K562 (cell line): ENCODE measurements around the gene OLFML1. TPM values are rescaled to one million over a fixed set of nuclear protein-coding genes. Genes with fewer than 3 reads are reported as not detected.

Experiments used
- ATAC-seq: fragments of 200-7000 bp; cut with Tn5 transposase; 3 replicates; pipeline ENCODE4 v1.9.1; 2020; ENCODE audit warnings: moderate library complexity
- BruUV-seq: library from RNA; stranded (reverse); fragments of 400-500 nt; replicated peaks from 2 replicates; lab custom pipeline; 2021; lab: Mats Ljungman, UMichigan
- CTCF ChIA-PET: fragments of 300-600 bp; formaldehyde crosslinking; extraction: SDS; loops from one replicate; lab custom pipeline; 2021; ENCODE audit warnings: low intra/inter-chr PET ratio; lab: Yijun Ruan, JAX
- POLR2A ChIA-PET: fragments of 300-600, 350-650 bp; sonication (Branson Sonifier 250); formaldehyde crosslinking; extraction: SDS; loops from one replicate; lab custom pipeline; 2021; ENCODE audit warnings: antibody characterized with exemption, inconsistent platforms; lab: Yijun Ruan, JAX
- DNase-seq, 4 experiments: peaks; one replicate each; pipeline versions ENCODE4 v3.0.0 to v3.0.0-alpha.2; 2011 to 2018; ENCODE audit warnings: low spot score in 3 of 4, mixed read lengths in 3 of 4; ENCODE audit errors: extremely low read depth in 1 of 4
- FAIRE-seq: peaks from 2 replicates; lab custom pipeline; 2011; peaks lifted over from hg19 to GRCh38; lab: Jason Lieb, UNC
- H2AFZ ChIP-seq: 2 replicates; pipeline ENCODE4 v1.6.0; 2011; ENCODE audit warnings: low read depth, low read length, control low read depth, inconsistent platforms
- H3K27ac ChIP-seq: fragments of 200-600 bp; 3 replicates; pipeline ENCODE4 v1.8.0; 2011; ENCODE audit warnings: low read depth, mild to moderate bottlenecking, control low read depth, inconsistent platforms, low read length, moderate library complexity, mixed read lengths; ENCODE audit errors: extremely low read depth
- H3K27me3 ChIP-seq, 2 experiments: fragments of 300-600 bp in 1 of 2; 2 replicates in 1 of 2; 3 replicates in 1 of 2; pipeline versions ENCODE4 v1.6.0 to v1.8.0; 2011; ENCODE audit warnings: inconsistent platforms in 2 of 2, low read length in 2 of 2, mild to moderate bottlenecking in 1 of 2, mixed read lengths in 1 of 2, moderate library complexity in 1 of 2; ENCODE audit not compliant: control insufficient read depth in 2 of 2, insufficient read depth in 2 of 2
- H3K36me3 ChIP-seq: fragments of 300-600 bp; 3 replicates; pipeline ENCODE4 v1.8.0; 2011; ENCODE audit warnings: mild to moderate bottlenecking, low read length, inconsistent platforms; ENCODE audit not compliant: control insufficient read depth, insufficient read depth
- H3K4me1 ChIP-seq, 2 experiments: fragments of 200-600 bp in 1 of 2; replicated peaks in 1 of 2; 2 replicates in 1 of 2; 3 replicates in 1 of 2; pipeline versions ENCODE4 v1.5.1 to v1.8.0; 2011; ENCODE audit warnings: inconsistent platforms in 2 of 2, low read length in 2 of 2, mild to moderate bottlenecking in 1 of 2, mixed read lengths in 1 of 2, moderate library complexity in 1 of 2; ENCODE audit not compliant: control insufficient read depth in 2 of 2, insufficient read depth in 2 of 2
- H3K4me2 ChIP-seq: 2 replicates; pipeline ENCODE4 v1.6.1; 2011; ENCODE audit warnings: low read length, control low read depth, inconsistent platforms, mixed read lengths; ENCODE audit not compliant: insufficient read depth
- H3K4me3 ChIP-seq: fragments of 200-600 bp; sonication (generic), shearing (Covaris generic); 2 replicates; pipeline ENCODE4 v1.5.1; 2016; ENCODE audit warnings: control low read depth, inconsistent platforms
- H3K79me2 ChIP-seq: fragments of 200-600 bp; 3 replicates; pipeline ENCODE4 v1.8.0; 2011; ENCODE audit warnings: low read length, inconsistent platforms; ENCODE audit not compliant: control insufficient read depth, insufficient read depth
- H3K9ac ChIP-seq, 2 experiments: 2 replicates each; pipeline versions ENCODE4 v1.6.0 to v1.6.1; 2011; ENCODE audit warnings: low read depth in 2 of 2, low read length in 2 of 2, control low read depth in 1 of 2, inconsistent platforms in 1 of 2, mild to moderate bottlenecking in 1 of 2, mixed read lengths in 1 of 2; ENCODE audit not compliant: insufficient read depth in 1 of 2
- H3K9me1 ChIP-seq: one replicate; pipeline ENCODE4 v1.6.0; 2011; ENCODE audit warnings: inconsistent platforms, mild to moderate bottlenecking, low read length, moderate library complexity; ENCODE audit not compliant: control insufficient read depth, insufficient read depth
- H3K9me3 ChIP-seq: replicated peaks from 2 replicates; pipeline ENCODE4 v1.5.1; 2011; ENCODE audit warnings: low read depth, low read length, inconsistent platforms; ENCODE audit not compliant: control insufficient read depth, insufficient read depth
- H4K20me1 ChIP-seq: replicated peaks from 2 replicates; pipeline ENCODE4 v1.6.1; 2011; ENCODE audit warnings: low read length, inconsistent platforms, mixed read lengths; ENCODE audit not compliant: control insufficient read depth, insufficient read depth
- ARID3B ChIP-seq: fragments of 250-450 bp; sonication (Bioruptor Pico); IDR thresholded peaks from 2 replicates; pipeline ENCODE4 v1.4.0; 2020; ENCODE audit warnings: borderline replicate concordance
- ELF4 ChIP-seq: fragments of 450-650 bp; formaldehyde crosslinking; IDR thresholded peaks from 2 replicates; pipeline ENCODE4 v1.4.0; 2022; ENCODE audit warnings: missing genetic modification characterization
- FOS ChIP-seq: IDR thresholded peaks from 3 replicates; pipeline ENCODE4 v1.6.1; 2011; ENCODE audit not compliant: insufficient read length; ENCODE audit errors: extremely low read depth
- FOSL1 ChIP-seq: fragments of 200-800 bp; sonication (Bioruptor generic); conservative IDR thresholded peaks from 2 replicates; pipeline ENCODE4 v1.6.1; 2016; ENCODE audit warnings: missing genetic modification characterization, missing compliant biosample characterization
- FOXM1 ChIP-seq, 2 experiments: fragments of 450-650 bp in 1 of 2; sonication (generic) in 1 of 2; formaldehyde crosslinking in 1 of 2; IDR thresholded peaks; 2 replicates each; pipeline versions ENCODE4 v1.6.1 to v1.9.0; 2017 to 2022; ENCODE audit warnings: low read depth in 2 of 2, mild to moderate bottlenecking in 2 of 2, missing genetic modification reagents in 1 of 2, moderate library complexity in 1 of 2
- GTF3C2 ChIP-seq: IDR thresholded peaks from 3 replicates; pipeline ENCODE4 v1.6.1; 2011; ENCODE audit warnings: borderline replicate concordance, mild to moderate bottlenecking, moderate library complexity; ENCODE audit not compliant: insufficient read length; ENCODE audit errors: extremely low read depth
- HNRNPK ChIP-seq: fragments of 200-400 bp; formaldehyde crosslinking; IDR thresholded peaks from one replicate; pipeline ENCODE4 v1.6.1; 2018; ENCODE audit warnings: mild to moderate bottlenecking, low read depth, low read length; ENCODE audit not compliant: poor library complexity, severe bottlenecking
- MAFF ChIP-seq: IDR thresholded peaks from 2 replicates; pipeline ENCODE4 v1.6.1; 2012; ENCODE audit warnings: low read length, improper control_type of control experiment
- SIX5 ChIP-seq, 2 experiments: IDR thresholded peaks; 2 replicates each; pipeline ENCODE4 v1.6.1; 2011; ENCODE audit warnings: low read length in 2 of 2, borderline replicate concordance in 1 of 2, low read depth in 1 of 2, mild to moderate bottlenecking in 1 of 2, moderate library complexity in 1 of 2; ENCODE audit not compliant: insufficient read depth in 1 of 2
- SRSF7 ChIP-seq: fragments of 200-400 bp; formaldehyde crosslinking; optimal IDR thresholded peaks from 2 replicates; pipeline ENCODE3; 2017; ENCODE audit warnings: mild to moderate bottlenecking, low read depth, low read length
- TFE3 ChIP-seq: fragments of 450-650 bp; formaldehyde crosslinking; IDR thresholded peaks from 2 replicates; pipeline ENCODE4 v1.4.0; 2020; ENCODE audit warnings: mild to moderate bottlenecking, mixed read lengths
- ZNF217 ChIP-seq: sonication (generic); formaldehyde crosslinking; IDR thresholded peaks from 2 replicates; pipeline ENCODE4 v1.8.0; 2022; ENCODE audit warnings: mild to moderate bottlenecking, missing genetic modification reagents
- ZNF583 ChIP-seq: fragments of 250-450 bp; sonication (Bioruptor Pico); IDR thresholded peaks from 2 replicates; pipeline ENCODE4 v1.4.0; 2020
- WGBS: fragments of 100-300 bp; shearing (Covaris generic); methylation state at CpG from one replicate; pipeline ENCODE4 v1.1.6; 2016; ENCODE audit warnings: low coverage, mixed read lengths; ENCODE audit not compliant: insufficient coverage; ENCODE audit errors: missing lambda C conversion rate; 5-methylcytosine and 5-hydroxymethylcytosine counted together
- in situ Hi-C: fragments of 300-500 bp; cut with MboI; formaldehyde crosslinking; loops from 4 replicates; pipeline ENCODE4 v1.15.0; 2018; ENCODE audit warnings: inconsistent platforms, mixed read lengths
- intact Hi-C: fragments of 100-400 bp; cut with micrococcal nuclease; formaldehyde crosslinking; loops from 2 replicates; pipeline ENCODE4 v1.14.2; 2022
- polyA plus RNA-seq, 8 experiments: library from polyadenylated mRNA; depleted of rRNA in 4 of 8; stranded (reverse) in 5 of 8; unstranded in 3 of 8; fragments of >200 nt; fragmentation: Nextera tagmentation in 2 of 8; fragmentation: Illumina TruSeq in 1 of 8; extraction: Ambion mirVana in 2 of 8; extraction: Trizol in 1 of 8; gene quantifications; 2 replicates each; pipeline versions ENCODE4 v1.2.1 to v1.2.3, GENCODE V29; 2011 to 2014; ENCODE audit warnings: inconsistent platforms in 1 of 8, missing spikeins in 1 of 8
- total RNA-seq, 7 experiments: library from RNA; depleted of rRNA in 6 of 7; stranded (reverse); fragments of >200 nt in 6 of 7; fragmentation: Illumina TruSeq in 2 of 7; extraction: Trizol in 2 of 7; gene quantifications; 2 replicates each; pipeline versions ENCODE4 v1.2.1 to v1.2.3, GENCODE V29; 2011 to 2021; ENCODE audit warnings: low replicate concordance in 1 of 7

Gene OLFML1
- total and polyA plus RNA-seq, 9 of the 15 experiments (the other 6 are each of a cell fraction or from before 2014, with no cell fraction given): not detected

GRCh38 chr11:7473717-7474116 lies 11.6 kb upstream of the OLFML1 start (continued):
- no peak for TF ChIP-seq TFE3 (CRISPR knock-in tag)
- no peak for TF ChIP-seq HNRNPK
- TF ChIP-seq ARID3B: no peak
- no peak for TF ChIP-seq ZNF217 (CRISPR knock-in tag)

GRCh38 chr11:7480113-7480512 lies 5.2 kb upstream of the OLFML1 start:
- TF ChIP-seq ELF4 (CRISPR knock-in tag): no peak
- TF ChIP-seq GTF3C2: no peak
- no peak for TF ChIP-seq MAFF
- no peak for TF ChIP-seq FOSL1 (tag)
- TF ChIP-seq SRSF7: no peak
- no peak for TF ChIP-seq FOS
- TF ChIP-seq FOXM1 (IDR thresholded peaks at IDR 0.05; ENCODE audit: low read depth): no peak
- no peak for TF ChIP-seq FOXM1 (CRISPR knock-in tag; IDR thresholded peaks at IDR 0.05; ENCODE audit: low read depth)
- no peak for TF ChIP-seq SIX5 (IDR thresholded peaks at IDR 0.05; ENCODE audit: borderline replicate concordance in 1 of 2, insufficient read depth in 1 of 2, low read depth in 1 of 2, low read length in 2 of 2)
- no peak for TF ChIP-seq ZNF583 (CRISPR knock-in tag)
- Histone ChIP-seq H3K9ac (no peak overlapping the region), H3K36me3 (no peaks in the 10 kb centered on the region), H3K4me3 (no peak overlapping the region), H3K4me1 (no peaks in the 10 kb centered on the region), H3K9me1 (no peaks in the 10 kb centered on the region), H3K27me3 (peaks cover 0 to 3% of the 10 kb centered on the region in 2 experiments; a peak in 1 of 5 replicates), H2AFZ (no peak overlapping the region), H3K79me2 (no peaks in the 10 kb centered on the region), H3K4me2 (no peak overlapping the region), H3K27ac (no peak overlapping the region), H3K9me3 (no peaks in the 10 kb centered on the region), H4K20me1 (no peaks in the 10 kb centered on the region)
- in situ Hi-C loops: no loop called here
- 0% methylated on average over 2 of the region's 2 CpGs for WGBS
- intact Hi-C loops: no loop called here
- no peak for DNase-seq
- ChIA-PET CTCF (interaction anchor here (0.5 kb wide), 1 partner anchor 420 kb away, joined by 3 read pairs; no protein-coding TSS in a partner anchor), POLR2A (interaction anchor here (0.7 to 1.1 kb wide), 2 partner anchors 10 kb away, joined by 3 read pairs; no protein-coding TSS in a partner anchor)
- no peak for ATAC-seq
- no peak for FAIRE-seq
- no TSS peak for BruUV-seq
